Measurements from ENCODE around the gene LRRC52. TPM values are rescaled to one million over a fixed set of nuclear protein-coding genes. Genes with fewer than 3 reads are reported as not detected.

The LRRC52 gene
- total RNA-seq, 1 experiment from 2014 or later = not detected

GRCh38 chr1:165574295-165574694 is 30.5 kb downstream of the LRRC52 start (continued):
- TF ChIP-seq, protein P1, sequence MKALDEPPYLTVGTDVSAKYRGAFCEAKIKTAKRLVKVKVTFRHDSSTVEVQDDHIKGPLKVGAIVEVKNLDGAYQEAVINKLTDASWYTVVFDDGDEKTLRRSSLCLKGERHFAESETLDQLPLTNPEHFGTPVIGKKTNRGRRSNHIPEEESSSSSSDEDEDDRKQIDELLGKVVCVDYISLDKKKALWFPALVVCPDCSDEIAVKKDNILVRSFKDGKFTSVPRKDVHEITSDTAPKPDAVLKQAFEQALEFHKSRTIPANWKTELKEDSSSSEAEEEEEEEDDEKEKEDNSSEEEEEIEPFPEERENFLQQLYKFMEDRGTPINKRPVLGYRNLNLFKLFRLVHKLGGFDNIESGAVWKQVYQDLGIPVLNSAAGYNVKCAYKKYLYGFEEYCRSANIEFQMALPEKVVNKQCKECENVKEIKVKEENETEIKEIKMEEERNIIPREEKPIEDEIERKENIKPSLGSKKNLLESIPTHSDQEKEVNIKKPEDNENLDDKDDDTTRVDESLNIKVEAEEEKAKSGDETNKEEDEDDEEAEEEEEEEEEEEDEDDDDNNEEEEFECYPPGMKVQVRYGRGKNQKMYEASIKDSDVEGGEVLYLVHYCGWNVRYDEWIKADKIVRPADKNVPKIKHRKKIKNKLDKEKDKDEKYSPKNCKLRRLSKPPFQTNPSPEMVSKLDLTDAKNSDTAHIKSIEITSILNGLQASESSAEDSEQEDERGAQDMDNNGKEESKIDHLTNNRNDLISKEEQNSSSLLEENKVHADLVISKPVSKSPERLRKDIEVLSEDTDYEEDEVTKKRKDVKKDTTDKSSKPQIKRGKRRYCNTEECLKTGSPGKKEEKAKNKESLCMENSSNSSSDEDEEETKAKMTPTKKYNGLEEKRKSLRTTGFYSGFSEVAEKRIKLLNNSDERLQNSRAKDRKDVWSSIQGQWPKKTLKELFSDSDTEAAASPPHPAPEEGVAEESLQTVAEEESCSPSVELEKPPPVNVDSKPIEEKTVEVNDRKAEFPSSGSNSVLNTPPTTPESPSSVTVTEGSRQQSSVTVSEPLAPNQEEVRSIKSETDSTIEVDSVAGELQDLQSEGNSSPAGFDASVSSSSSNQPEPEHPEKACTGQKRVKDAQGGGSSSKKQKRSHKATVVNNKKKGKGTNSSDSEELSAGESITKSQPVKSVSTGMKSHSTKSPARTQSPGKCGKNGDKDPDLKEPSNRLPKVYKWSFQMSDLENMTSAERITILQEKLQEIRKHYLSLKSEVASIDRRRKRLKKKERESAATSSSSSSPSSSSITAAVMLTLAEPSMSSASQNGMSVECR (CRISPR knock-in tag; IDR thresholded peaks at IDR 0.05; ENCODE audit: borderline replicate concordance) = no peak
- TF ChIP-seq ZNF317 (CRISPR knock-in tag; IDR thresholded peaks at IDR 0.05; ENCODE audit: borderline replicate concordance, low read depth) (no peak), RORB (CRISPR knock-in tag; IDR thresholded peaks at IDR 0.05) (no peak), TEAD4 (CRISPR knock-in tag; IDR thresholded peaks at IDR 0.05) (no peak), GTF2I (CRISPR knock-in tag; conservative IDR thresholded peaks at IDR 0.05) (no peak), ERG (CRISPR knock-in tag; IDR thresholded peaks at IDR 0.05) (no peak), CTCF (IDR thresholded peaks at IDR 0.05) (no peak)
- TF ChIP-seq, protein P2, sequence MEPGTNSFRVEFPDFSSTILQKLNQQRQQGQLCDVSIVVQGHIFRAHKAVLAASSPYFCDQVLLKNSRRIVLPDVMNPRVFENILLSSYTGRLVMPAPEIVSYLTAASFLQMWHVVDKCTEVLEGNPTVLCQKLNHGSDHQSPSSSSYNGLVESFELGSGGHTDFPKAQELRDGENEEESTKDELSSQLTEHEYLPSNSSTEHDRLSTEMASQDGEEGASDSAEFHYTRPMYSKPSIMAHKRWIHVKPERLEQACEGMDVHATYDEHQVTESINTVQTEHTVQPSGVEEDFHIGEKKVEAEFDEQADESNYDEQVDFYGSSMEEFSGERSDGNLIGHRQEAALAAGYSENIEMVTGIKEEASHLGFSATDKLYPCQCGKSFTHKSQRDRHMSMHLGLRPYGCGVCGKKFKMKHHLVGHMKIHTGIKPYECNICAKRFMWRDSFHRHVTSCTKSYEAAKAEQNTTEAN (CRISPR knock-in tag; IDR thresholded peaks at IDR 0.05) = no peak
- TF ChIP-seq, protein P3, sequence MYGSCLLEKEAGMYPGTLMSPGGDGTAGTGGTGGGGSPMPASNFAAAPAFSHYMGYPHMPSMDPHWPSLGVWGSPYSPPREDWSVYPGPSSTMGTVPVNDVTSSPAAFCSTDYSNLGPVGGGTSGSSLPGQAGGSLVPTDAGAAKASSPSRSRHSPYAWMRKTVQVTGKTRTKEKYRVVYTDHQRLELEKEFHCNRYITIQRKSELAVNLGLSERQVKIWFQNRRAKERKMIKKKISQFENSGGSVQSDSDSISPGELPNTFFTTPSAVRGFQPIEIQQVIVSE (CRISPR knock-in tag; IDR thresholded peaks at IDR 0.05; ENCODE audit: borderline replicate concordance) = no peak

DNA sequence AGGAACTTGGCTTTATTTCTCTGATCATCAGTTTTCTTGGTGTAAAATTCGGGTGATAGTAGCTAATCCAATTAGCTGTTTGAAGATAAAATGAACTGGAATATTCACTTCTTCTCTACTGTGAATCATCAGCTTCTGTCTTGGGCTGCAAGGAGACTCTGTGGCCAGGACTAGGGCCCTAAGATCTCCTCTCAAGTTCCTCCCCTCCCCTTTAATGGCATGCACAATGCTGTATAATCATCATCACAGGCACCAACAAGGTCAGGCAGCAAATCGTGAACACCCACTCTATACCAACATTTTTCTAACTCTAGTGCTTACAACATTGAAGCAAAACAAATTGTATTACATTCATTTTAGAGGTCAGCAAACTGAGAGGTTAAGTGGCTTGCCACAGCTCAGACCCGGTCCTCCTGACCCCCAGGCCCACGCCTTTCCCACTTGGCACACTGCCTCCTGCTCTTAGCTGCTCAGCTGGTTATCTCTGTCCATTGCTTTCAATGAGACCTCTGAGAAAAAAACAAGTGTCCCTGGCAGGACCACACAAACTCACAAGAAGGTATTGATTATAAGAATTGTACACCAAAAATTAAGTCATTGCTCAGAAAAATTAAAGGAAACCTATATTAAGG is 31.8 kb downstream of the LRRC52 start:
- Mint-ChIP-seq H3K27me3 (ENCODE audit: low read depth) (no peaks in the 10 kb centered on the region), H3K9me3 (peaks cover 4% of the 10 kb centered on the region; the same call in 1 of the 2 replicates), H3K27ac (no peak overlapping the region), H3K4me1 (no peaks in the 10 kb centered on the region), H3K36me3 (no peaks in the 10 kb centered on the region), H3K4me3 (no peak overlapping the region)
- TF ChIP-seq ATF3 (CRISPR knock-in tag; conservative IDR thresholded peaks at IDR 0.05) (no peak), NR2C2 (CRISPR knock-in tag; IDR thresholded peaks at IDR 0.05) (no peak), IRF2 (CRISPR knock-in tag; IDR thresholded peaks at IDR 0.05; ENCODE audit: borderline replicate concordance, low read depth) (no peak), TCF7 (CRISPR knock-in tag; IDR thresholded peaks at IDR 0.05; ENCODE audit: low read depth) (no peak), TP53 (CRISPR knock-in tag; IDR thresholded peaks at IDR 0.05) (no peak), KAT7 (CRISPR knock-in tag; IDR thresholded peaks at IDR 0.05; ENCODE audit: borderline replicate concordance) (no peak), PREB (CRISPR knock-in tag; IDR thresholded peaks at IDR 0.05; ENCODE audit: borderline replicate concordance) (no peak), TEAD1 (CRISPR knock-in tag; IDR thresholded peaks at IDR 0.05) (no peak), GABPB1 (CRISPR knock-in tag; IDR thresholded peaks at IDR 0.05) (no peak)
- TF ChIP-seq, protein P4, sequence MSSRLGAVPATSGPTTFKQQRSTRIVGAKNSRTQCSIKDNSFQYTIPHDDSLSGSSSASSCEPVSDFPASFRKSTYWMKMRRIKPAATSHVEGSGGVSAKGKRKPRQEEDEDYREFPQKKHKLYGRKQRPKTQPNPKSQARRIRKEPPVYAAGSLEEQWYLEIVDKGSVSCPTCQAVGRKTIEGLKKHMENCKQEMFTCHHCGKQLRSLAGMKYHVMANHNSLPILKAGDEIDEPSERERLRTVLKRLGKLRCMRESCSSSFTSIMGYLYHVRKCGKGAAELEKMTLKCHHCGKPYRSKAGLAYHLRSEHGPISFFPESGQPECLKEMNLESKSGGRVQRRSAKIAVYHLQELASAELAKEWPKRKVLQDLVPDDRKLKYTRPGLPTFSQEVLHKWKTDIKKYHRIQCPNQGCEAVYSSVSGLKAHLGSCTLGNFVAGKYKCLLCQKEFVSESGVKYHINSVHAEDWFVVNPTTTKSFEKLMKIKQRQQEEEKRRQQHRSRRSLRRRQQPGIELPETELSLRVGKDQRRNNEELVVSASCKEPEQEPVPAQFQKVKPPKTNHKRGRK (CRISPR knock-in tag; IDR thresholded peaks at IDR 0.05; ENCODE audit: borderline replicate concordance) = no peak
- TF ChIP-seq, protein P5, sequence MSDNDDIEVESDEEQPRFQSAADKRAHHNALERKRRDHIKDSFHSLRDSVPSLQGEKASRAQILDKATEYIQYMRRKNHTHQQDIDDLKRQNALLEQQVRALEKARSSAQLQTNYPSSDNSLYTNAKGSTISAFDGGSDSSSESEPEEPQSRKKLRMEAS (CRISPR knock-in tag; IDR thresholded peaks at IDR 0.05) = no peak
- TF ChIP-seq, protein P6, sequence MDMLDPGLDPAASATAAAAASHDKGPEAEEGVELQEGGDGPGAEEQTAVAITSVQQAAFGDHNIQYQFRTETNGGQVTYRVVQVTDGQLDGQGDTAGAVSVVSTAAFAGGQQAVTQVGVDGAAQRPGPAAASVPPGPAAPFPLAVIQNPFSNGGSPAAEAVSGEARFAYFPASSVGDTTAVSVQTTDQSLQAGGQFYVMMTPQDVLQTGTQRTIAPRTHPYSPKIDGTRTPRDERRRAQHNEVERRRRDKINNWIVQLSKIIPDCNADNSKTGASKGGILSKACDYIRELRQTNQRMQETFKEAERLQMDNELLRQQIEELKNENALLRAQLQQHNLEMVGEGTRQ (CRISPR knock-in tag; IDR thresholded peaks at IDR 0.05) = no peak
- CTCF ChIA-PET = interaction anchor here (1.0 to 1.4 kb wide), 3 partner anchors 12 to 17 kb away, joined by 3 to 4 read pairs (median 3); no protein-coding TSS in a partner anchor
- POLR2A ChIA-PET = no interaction called here
- DNase-seq (ENCODE audit: low spot score) (no peak), ATAC-seq (no peak)
